NCI-H510A treated with DMSO at 0.1 percent for 48 hours (cell line): ENCODE measurements around the gene ARID5B.

Experiments used
- DNase-seq: peaks from one replicate; lab custom pipeline; 2025; lab: John Stamatoyannopoulos, UW

Gene ARID5B

GRCh38 chr10:61904733-61905725 is 3.5 kb downstream of the ARID5B start:
- peak; percentile 3 for DNase-seq

- DNase-seq: no peak
These were observed 4.5 kb downstream of the ARID5B start for GRCh38 chr10:61905837-61906561.

GRCh38 chr10:61906562-61906901 is 5.0 kb downstream of the ARID5B start:
- DNase-seq: no peak

- no peak for DNase-seq
These were observed 5.5 kb downstream of the ARID5B start for GRCh38 chr10:61907011-61907410.

- DNase-seq: no peak
These were observed 6.1 kb downstream of the ARID5B start for GRCh38 chr10:61907587-61907986.

GRCh38 chr10:61910226-61910805 is 8.8 kb downstream of the ARID5B start:
- DNase-seq: no peak

GRCh38 chr10:61910894-61911293 is 9.4 kb downstream of the ARID5B start:
- DNase-seq: no peak

- no peak for DNase-seq
These were observed 9.9 kb downstream of the ARID5B start for GRCh38 chr10:61911425-61911824.

GRCh38 chr10:61912981-61913380 is 11.5 kb downstream of the ARID5B start:
- no peak for DNase-seq

- DNase-seq: no peak
These were observed 16.6 kb downstream of the ARID5B start for GRCh38 chr10:61918140-61918539.

GRCh38 chr10:61918989-61919388 is 17.5 kb downstream of the ARID5B start:
- no peak for DNase-seq

- no peak for DNase-seq
These were observed 18.2 kb downstream of the ARID5B start for GRCh38 chr10:61919646-61920215.

GRCh38 chr10:61921143-61921542 is 19.6 kb downstream of the ARID5B start:
- DNase-seq: no peak

GRCh38 chr10:61923210-61923949 is 21.9 kb downstream of the ARID5B start:
- DNase-seq: no peak

GRCh38 chr10:61923950-61924274 is 22.4 kb downstream of the ARID5B start:
- no peak for DNase-seq

- no peak for DNase-seq
These were observed 28.1 kb downstream of the ARID5B start for GRCh38 chr10:61929555-61929954.

- no peak for DNase-seq
These were observed 30.3 kb downstream of the ARID5B start for GRCh38 chr10:61931620-61932332.

GRCh38 chr10:61933859-61934555 is 32.5 kb downstream of the ARID5B start:
- no peak for DNase-seq

- DNase-seq: no peak
These were observed 33.6 kb downstream of the ARID5B start for GRCh38 chr10:61935077-61935476.

GRCh38 chr10:61936770-61937169 is 35.3 kb downstream of the ARID5B start:
- no peak for DNase-seq
